Jurkat, Clone E6-1 (cell line): ENCODE measurements around the gene CHRM4. TPM values are rescaled to one million over a fixed set of nuclear protein-coding genes. Genes with fewer than 3 reads are reported as not detected.

ENCODE experiments used
- DNase-seq: peaks from one replicate; pipeline ENCODE4 v3.0.0-alpha.2; 2011; ENCODE audit warnings: low read depth, low spot score
- H3K4me3 ChIP-seq: 2 replicates; pipeline ENCODE4 v1.5.1; 2011; ENCODE audit warnings: mild to moderate bottlenecking, low read length, control low read depth, moderate library complexity
- polyA plus RNA-seq: library from polyadenylated mRNA; unstranded; fragments of >200 nt; gene quantifications from one replicate; pipeline ENCODE4 v1.2.1, GENCODE V29; 2012; ENCODE audit warnings: missing spikeins; ENCODE audit not compliant: insufficient read length, insufficient read depth

The CHRM4 gene
- not detected for polyA plus RNA-seq

- no peak for DNase-seq
Observed at GRCh38 chr11:46391578-46392420, at the start of gene CHRM4. TSS of gene CHRM4 (minus strand) at chr11:46391776. CDS start at chr11:46386557, 5,219 bp downstream.

GRCh38 chr11:46438211-46438610 is 46.6 kb upstream of the CHRM4 start:
- DNase-seq: no peak
- no peak overlapping the region for H3K4me3 ChIP-seq

More at GRCh38 chr11:46391578-46392420, at the start of gene CHRM4:
- peak within 1 kb of the TSS; percentile 33 for H3K4me3 ChIP-seq

GRCh38 chr11:46437122-46437689 is 45.6 kb upstream of the CHRM4 start:
- H3K4me3 ChIP-seq: no peak overlapping the region
- DNase-seq: no peak

GRCh38 chr11:46436113-46436512 is 44.5 kb upstream of the CHRM4 start:
- no peak overlapping the region for H3K4me3 ChIP-seq
- DNase-seq: no peak

- DNase-seq: no peak
Observed at GRCh38 chr11:46435679-46436078, 44.1 kb upstream of the CHRM4 start.

GRCh38 chr11:46431211-46431610 is 39.6 kb upstream of the CHRM4 start:
- no peak for DNase-seq
- no peak overlapping the region for H3K4me3 ChIP-seq

More at GRCh38 chr11:46435679-46436078, 44.1 kb upstream of the CHRM4 start:
- no peak overlapping the region for H3K4me3 ChIP-seq

GRCh38 chr11:46429717-46430116 is 38.1 kb upstream of the CHRM4 start:
- no peak for DNase-seq

GRCh38 chr11:46427364-46427763 is 35.8 kb upstream of the CHRM4 start:
- DNase-seq: no peak
- H3K4me3 ChIP-seq: no peak overlapping the region

More at GRCh38 chr11:46429717-46430116, 38.1 kb upstream of the CHRM4 start:
- H3K4me3 ChIP-seq: no peak overlapping the region

GRCh38 chr11:46426233-46426991 is 34.8 kb upstream of the CHRM4 start:
- no peak for DNase-seq
- H3K4me3 ChIP-seq: no peak overlapping the region

- no peak overlapping the region for H3K4me3 ChIP-seq
- no peak for DNase-seq
Observed at GRCh38 chr11:46422588-46422987, 31.0 kb upstream of the CHRM4 start.

- H3K4me3 ChIP-seq: no peak overlapping the region
- DNase-seq: no peak
Observed at GRCh38 chr11:46421257-46421880, 29.8 kb upstream of the CHRM4 start.

- H3K4me3 ChIP-seq: no peak overlapping the region
- no peak for DNase-seq
Observed at GRCh38 chr11:46420513-46420912, 28.9 kb upstream of the CHRM4 start.

- no peak for DNase-seq
- H3K4me3 ChIP-seq: no peak overlapping the region
Observed at GRCh38 chr11:46418751-46419150, 27.2 kb upstream of the CHRM4 start.

GRCh38 chr11:46417711-46418110 is 26.1 kb upstream of the CHRM4 start:
- H3K4me3 ChIP-seq: no peak overlapping the region
- no peak for DNase-seq

GRCh38 chr11:46414879-46415278 is 23.3 kb upstream of the CHRM4 start:
- no peak for DNase-seq
- peak overlapping the region; percentile 1; the same call in 1 of the 2 replicates for H3K4me3 ChIP-seq

- no peak overlapping the region for H3K4me3 ChIP-seq
- peak; percentile 95 for DNase-seq
Observed at GRCh38 chr11:46414466-46414796, 22.9 kb upstream of the CHRM4 start.

GRCh38 chr11:46413760-46414465 is 22.3 kb upstream of the CHRM4 start:
- H3K4me3 ChIP-seq: no peak overlapping the region
- peak; percentile 94 for DNase-seq

- no peak for DNase-seq
- no peak overlapping the region for H3K4me3 ChIP-seq
Observed at GRCh38 chr11:46410021-46410420, 18.4 kb upstream of the CHRM4 start.
